Epithelial cell of esophagus (primary cell): Measurements from ENCODE around the gene UBL3.

Source experiments
- DNase-seq: peaks from one replicate; pipeline ENCODE4 v3.0.0; 2010; ENCODE audit warnings: low read depth
- H3K4me3 ChIP-seq: 2 replicates; pipeline ENCODE4 v1.5.1; 2011; ENCODE audit warnings: mild to moderate bottlenecking, low read length, control low read depth
- TF ChIP-seq, protein P1 (sequence below): IDR thresholded peaks from 2 replicates; pipeline ENCODE4 v1.5.1; 2011; ENCODE audit warnings: low read depth, mild to moderate bottlenecking, low read length, control low read depth, inconsistent platforms; ENCODE audit not compliant: insufficient read depth; ENCODE audit errors: missing control alignments

Gene UBL3

DNA sequence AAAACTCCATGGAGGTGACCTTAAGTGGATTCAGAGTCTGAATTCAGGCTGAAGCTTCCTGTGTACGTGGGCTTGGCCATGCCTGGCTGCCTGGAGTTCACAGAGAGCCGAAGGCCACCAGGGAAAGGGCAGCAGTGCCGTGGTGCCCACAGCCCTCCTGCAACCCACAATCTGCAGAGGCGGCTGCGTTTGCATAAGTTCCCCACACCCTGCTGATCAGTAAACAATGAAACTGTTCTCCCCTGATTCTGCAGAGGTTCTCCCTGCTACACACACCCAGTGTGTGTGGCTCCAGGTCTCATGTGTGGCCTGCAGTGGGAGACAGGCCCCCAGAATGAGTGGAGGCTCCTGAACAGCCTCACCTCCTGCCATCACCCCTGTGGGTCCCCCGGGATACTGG, 128.0 kb downstream of the UBL3 start:
- no peak overlapping the region for H3K4me3 ChIP-seq
- TF ChIP-seq, protein P1, sequence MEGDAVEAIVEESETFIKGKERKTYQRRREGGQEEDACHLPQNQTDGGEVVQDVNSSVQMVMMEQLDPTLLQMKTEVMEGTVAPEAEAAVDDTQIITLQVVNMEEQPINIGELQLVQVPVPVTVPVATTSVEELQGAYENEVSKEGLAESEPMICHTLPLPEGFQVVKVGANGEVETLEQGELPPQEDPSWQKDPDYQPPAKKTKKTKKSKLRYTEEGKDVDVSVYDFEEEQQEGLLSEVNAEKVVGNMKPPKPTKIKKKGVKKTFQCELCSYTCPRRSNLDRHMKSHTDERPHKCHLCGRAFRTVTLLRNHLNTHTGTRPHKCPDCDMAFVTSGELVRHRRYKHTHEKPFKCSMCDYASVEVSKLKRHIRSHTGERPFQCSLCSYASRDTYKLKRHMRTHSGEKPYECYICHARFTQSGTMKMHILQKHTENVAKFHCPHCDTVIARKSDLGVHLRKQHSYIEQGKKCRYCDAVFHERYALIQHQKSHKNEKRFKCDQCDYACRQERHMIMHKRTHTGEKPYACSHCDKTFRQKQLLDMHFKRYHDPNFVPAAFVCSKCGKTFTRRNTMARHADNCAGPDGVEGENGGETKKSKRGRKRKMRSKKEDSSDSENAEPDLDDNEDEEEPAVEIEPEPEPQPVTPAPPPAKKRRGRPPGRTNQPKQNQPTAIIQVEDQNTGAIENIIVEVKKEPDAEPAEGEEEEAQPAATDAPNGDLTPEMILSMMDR, result no peak
- no peak for DNase-seq

DNA sequence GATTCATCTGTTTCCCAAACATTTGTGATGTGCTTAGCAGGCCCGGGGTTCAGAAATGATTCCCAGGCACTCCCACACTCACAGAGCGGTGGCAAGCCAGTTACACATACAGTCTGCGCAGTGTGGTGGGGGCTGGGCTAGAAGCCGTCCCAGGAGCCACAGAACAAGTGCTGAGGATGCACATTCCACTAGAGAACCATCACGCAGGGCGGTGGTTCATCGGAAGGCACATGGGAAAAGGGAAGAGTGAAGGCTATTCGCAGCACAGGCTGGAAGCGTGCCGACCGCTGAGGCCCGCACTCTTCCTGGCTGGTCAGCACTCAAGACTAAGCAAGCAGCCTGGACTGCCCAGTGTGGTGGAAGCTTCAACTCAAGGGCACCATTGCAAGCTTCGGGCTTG, 128.7 kb downstream of the UBL3 start:
- no peak overlapping the region for H3K4me3 ChIP-seq
- TF ChIP-seq, protein P1, result no peak
- no peak for DNase-seq

DNA sequence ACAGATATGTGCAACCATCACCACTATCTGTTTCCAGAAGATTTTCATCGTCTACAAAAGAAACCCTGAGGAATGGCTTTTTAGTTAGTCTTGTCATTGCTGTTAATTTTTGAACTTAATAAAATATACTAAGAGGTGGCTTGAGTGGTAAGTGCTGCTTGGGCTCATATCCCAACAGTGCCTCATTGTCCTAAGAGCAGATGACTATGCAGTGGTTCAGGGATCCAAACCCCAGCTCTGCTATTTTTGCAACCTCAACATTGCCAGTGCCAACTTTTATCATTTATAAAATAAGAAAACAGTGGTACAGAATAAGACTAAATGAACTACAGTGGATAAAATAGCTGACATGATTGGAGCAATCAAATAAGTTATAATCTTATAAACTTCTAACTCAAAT, 131.7 kb downstream of the UBL3 start:
- no peak for DNase-seq
- H3K4me3 ChIP-seq, result no peak overlapping the region

DNA sequence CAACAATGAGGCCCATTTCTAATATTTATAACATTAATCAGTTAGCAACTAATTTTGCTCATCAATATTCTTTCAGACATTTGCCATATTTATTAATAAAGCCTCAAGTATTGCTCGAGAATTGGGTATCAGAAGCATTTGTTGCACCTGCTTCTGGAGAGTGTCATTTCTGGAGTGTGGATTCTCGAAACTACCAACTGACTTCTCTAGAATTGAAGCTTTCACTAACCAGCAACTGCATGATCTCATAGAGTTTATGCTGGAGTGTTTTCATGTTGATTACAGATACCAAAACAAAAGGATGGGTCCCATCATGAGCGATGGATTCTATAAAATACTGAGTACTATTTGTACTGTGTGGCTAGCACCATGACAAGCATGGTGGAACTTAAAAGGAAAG, 133.9 kb downstream of the UBL3 start:
- H3K4me3 ChIP-seq, result no peak overlapping the region
- DNase-seq, result no peak
- TF ChIP-seq, protein P1, result no peak

More for the DNA sequence above, 131.7 kb downstream of the UBL3 start:
- TF ChIP-seq, protein P1, result no peak
